Renal pelvis (tissue), 4 donors: ENCODE measurements around the gene EPN3. TPM values are rescaled to one million over a fixed set of nuclear protein-coding genes. Genes with fewer than 3 reads are reported as not detected.

Experiments
- DNase-seq: peaks from one replicate; pipeline ENCODE4 v3.0.0-alpha.2; 2013
- polyA plus RNA-seq, 3 donors: library from polyadenylated mRNA; unstranded; fragments of 120-200 nt; gene quantifications; one replicate each; pipeline ENCODE4 v1.2.1, GENCODE V29; 2013; ENCODE audit not compliant: insufficient read length in 3 of 3

The EPN3 gene
- polyA plus RNA-seq, 3 donors = 15.4 to 16.8 (median 16.2) TPM

DNA sequence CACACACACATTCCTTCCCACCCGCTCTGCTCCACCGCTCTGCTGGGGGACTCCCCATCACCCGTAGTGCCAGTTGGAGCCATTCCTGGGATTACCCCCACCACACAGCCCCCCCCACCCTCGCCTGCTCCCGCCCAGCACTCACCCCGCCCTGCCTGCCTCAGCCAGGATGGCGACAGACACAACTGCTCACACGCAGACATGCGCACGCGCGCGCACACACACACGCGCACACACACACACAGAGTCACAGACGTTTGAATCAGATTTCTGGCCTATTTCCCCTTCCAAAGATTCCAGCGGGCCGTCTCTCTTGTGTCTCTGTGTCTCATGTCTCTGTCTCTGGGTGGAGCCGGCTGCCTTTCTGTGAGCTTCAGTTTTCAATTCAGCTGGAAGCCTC is 32.4 kb downstream of the EPN3 start:
- DNase-seq = no peak

DNA sequence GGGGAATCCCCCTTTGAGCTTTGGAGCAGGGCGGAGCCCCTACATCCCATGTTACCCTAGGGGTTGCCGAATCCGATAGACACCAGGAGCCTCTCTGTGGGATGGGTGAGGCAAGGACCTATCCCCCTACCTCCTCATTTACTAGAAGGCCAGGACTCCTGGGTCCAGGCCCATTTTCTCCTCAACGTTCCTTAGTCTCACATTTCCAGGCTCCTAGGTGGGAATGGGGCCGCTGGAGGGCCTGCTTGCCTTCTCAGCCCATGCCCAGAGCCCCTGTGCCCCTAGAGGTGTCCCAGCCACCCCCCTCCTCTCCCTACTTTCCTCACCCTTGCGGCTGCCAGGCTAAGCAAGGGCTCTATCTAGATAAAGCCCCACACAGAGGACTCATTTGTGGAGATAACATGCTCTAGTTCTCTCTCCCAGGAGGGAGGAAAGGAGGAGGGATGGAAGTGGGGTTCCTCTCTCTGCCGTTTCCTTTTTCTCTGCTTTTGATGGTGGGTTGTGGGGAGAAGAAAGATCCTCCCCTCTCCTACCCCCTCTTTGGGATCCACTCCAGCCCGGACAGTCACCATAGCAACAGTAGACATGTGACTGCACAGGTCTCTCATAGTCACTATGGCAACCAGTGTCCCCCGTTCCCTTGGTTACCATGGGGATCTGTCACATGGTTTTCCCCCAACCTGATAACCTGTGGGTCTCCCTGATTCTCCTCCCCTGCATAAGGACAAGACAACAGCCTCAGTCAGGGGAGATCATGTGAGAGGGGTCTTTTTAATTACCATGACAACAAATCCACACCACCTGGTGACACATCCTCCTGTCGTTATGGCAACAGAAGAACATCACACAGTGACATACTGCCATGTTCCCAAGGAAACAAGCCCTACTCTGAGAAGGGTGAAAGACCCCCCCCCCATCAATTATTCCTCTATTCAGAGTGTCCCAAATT is 33.1 kb downstream of the EPN3 start:
- no peak for DNase-seq

DNA sequence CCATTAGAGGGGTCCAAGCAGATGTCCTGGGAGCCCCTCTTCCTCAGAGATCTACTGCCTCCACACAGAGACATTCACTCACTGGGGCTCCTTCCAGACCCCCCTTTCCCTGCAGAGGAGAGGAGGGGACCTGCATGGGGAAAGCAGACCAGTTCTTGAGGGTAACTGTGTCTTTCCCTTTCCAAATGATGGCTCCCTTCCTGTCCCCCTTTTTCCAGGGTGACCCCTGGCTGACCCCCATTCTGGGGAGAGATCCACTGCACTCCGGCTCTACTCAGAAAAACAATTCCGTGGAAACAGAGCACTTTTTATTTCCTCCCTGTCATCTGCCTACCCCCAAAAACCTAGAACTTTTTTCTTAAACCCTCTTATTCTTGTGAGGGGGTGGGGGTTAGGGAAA is 34.4 kb downstream of the EPN3 start:
- DNase-seq = no peak

DNA sequence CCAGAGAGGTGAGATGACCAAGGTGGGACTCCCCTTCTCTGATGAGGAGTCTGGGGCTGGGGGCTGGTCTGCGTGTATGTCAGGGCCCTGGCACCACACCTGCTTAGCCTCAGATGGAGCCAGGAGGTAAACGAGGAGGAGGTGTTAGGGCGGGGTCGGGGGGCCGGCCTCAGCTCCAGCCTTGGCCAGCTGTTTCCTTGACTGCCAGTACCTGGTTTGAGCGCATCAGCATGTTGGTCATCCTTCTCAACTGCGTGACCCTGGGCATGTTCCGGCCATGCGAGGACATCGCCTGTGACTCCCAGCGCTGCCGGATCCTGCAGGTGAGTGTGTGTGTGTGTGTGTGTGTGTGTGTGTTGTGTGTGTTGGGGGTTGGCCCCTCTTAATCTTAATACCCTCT is 36.1 kb downstream of the EPN3 start:
- no peak for DNase-seq

DNA sequence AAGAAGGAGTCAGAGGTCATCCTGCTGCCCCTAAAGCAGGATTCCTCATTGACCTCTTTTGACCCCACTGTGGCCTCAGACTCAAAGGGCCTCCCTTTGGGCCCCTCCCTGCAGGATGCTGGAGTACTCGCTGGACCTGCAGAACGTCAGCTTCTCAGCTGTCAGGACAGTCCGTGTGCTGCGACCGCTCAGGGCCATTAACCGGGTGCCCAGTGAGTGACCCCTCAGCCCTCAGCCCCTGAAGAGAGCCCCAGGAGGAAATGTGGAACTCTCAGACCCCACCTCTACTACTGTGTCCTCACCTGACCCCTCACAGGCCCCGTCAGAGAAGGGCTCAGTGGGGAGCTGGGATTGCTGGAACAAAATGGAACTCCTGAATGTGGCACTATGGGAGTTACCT is 37.1 kb downstream of the EPN3 start:
- no peak for DNase-seq

DNA sequence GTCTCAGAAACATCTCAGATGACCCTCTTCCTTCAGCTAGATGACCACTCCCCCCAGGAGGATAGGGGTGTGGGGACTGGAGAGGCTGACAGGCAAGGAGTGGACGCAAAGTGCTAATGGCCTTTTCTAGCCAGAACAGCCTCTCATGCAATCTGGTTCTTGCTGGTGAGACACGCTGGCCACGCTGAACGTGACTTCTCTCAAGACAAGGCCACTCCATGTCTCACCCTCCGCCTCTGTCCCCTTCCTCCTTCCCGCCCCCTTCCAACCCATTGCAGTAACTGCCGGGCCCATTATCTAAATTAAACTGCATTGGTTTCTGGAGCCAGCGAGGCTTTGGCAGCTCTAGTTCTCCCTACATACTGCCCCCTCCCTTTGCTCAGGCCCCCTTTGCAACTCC is 37.5 kb downstream of the EPN3 start:
- DNase-seq = no peak

DNA sequence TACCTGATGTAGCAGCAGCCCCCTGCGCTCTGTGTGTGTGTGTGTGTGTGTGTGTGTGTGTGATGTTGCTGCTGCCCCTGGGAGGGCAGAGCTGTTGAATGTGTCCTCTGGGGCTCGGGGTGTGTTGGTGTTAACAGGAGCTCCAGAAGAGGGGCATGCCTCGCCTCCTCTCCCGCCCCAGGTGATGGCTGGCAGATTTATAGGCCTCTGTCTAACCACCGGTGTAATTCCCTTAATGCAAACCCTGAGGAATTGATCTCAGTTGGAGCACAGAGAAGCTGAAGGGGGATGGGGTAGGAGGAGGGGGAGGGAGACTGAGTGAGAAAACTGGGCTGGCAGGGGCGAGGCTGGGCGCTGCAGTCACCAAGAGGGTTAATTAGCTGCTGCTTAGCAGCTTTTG is 38.0 kb downstream of the EPN3 start:
- no peak for DNase-seq

DNA sequence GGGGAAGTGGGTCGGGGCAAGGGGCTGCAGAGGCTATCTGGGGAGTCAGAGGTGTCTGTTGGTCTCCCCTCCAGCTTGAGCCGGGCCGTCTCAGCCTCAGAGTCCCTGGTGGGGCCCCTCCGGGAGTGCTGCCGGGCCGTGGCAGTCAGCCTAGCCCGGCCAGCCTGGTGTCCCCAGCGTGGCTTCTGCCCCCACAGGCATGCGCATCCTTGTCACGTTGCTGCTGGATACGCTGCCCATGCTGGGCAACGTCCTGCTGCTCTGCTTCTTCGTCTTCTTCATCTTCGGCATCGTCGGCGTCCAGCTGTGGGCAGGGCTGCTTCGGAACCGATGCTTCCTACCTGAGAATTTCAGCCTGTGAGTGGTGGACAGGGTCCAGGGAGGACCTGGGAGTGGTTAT is 39.1 kb downstream of the EPN3 start:
- no peak for DNase-seq

DNA sequence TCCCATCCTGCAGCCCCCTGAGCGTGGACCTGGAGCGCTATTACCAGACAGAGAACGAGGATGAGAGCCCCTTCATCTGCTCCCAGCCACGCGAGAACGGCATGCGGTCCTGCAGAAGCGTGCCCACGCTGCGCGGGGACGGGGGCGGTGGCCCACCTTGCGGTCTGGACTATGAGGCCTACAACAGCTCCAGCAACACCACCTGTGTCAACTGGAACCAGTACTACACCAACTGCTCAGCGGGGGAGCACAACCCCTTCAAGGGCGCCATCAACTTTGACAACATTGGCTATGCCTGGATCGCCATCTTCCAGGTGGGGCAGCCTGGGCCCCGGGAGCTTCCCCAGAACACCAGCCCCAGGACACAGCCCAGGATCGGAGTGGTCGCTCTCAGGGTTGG is 40.0 kb downstream of the EPN3 start:
- no peak for DNase-seq

DNA sequence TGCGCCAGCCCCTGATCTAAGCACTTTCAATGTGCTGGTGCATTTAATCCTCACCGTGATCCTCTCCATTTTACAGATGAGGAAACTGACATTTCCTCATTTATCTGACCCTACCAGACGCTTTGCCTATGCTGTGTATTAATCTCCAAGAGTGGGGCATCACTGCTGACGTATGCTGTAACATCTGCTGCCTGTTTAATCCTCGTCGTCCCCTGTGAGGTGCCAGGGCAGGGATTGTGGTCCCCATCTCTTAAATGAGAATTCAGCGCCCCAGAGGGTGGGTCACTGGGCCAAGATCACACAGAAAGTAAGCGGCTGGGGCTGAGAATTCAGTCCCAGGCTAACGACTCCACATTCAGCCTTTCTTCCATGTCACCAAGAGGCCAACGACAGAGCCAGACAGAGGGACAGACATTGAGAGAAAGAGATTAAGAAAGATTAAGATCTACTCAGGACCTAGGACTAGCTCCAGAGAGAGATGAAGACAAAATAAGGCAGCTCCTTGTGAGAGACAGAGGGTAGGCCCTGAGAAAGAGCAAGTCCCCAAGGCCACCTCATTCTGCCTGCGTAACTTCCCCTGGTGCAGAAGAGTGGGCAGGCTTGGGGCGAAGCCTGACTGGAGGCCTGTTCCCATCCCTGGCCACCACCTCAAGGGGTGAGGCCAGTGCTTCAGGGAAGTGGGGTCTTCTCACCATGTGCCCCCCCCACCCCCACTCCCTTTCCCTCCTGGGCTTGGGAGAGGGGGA is 41.5 kb downstream of the EPN3 start:
- no peak for DNase-seq

DNA sequence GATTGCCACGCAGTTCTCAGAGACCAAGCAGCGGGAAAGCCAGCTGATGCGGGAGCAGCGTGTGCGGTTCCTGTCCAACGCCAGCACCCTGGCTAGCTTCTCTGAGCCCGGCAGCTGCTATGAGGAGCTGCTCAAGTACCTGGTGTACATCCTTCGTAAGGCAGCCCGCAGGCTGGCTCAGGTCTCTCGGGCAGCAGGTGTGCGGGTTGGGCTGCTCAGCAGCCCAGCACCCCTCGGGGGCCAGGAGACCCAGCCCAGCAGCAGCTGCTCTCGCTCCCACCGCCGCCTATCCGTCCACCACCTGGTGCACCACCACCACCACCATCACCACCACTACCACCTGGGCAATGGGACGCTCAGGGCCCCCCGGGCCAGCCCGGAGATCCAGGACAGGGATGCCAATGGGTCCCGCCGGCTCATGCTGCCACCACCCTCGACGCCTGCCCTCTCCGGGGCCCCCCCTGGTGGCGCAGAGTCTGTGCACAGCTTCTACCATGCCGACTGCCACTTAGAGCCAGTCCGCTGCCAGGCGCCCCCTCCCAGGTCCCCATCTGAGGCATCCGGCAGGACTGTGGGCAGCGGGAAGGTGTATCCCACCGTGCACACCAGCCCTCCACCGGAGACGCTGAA is 43.2 kb downstream of the EPN3 start:
- DNase-seq = no peak

DNA sequence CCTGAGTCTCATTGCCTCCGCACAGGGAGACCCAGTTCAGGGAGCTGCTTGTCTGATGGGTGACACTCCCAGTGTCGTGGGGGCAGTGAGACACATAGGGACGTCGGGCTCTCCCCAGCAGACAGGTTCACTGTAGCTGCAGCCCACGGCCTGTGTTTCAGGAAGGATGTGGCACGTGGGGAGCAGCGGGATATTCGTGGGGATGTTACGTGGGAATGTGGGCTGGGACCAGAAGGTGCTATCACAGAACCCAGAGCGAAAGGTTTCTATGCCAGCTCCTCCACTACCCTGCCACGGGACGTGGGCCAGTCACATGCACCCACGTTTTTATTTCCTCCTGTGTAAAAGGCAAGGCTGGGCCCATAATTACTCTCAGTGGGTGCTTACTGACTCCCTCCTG is 44.3 kb downstream of the EPN3 start:
- no peak for DNase-seq

DNA sequence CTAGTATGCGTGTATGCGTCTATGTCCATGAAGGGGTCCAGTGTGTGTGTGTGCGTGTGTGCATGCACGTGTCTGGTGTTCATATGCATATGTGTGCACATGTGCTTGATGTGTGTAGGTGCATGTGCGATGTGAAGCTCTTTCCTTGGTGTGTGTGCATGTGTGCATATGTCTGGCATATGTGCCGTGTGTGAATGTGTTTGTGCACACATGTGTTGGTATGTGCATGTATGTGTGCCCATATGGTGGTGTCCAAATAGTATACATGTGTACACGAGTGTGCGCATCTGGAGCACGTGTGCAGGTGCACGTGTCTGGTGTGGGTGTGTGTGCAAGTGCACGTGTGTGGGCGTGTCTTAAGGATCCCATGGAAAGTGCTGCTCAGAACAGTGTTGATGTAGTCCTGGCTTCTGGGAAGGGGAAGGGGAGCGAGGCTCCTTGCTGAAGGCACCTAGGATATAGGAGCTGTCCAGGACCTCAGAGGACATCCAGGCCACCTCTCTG is 45.0 kb downstream of the EPN3 start:
- no peak for DNase-seq

DNA sequence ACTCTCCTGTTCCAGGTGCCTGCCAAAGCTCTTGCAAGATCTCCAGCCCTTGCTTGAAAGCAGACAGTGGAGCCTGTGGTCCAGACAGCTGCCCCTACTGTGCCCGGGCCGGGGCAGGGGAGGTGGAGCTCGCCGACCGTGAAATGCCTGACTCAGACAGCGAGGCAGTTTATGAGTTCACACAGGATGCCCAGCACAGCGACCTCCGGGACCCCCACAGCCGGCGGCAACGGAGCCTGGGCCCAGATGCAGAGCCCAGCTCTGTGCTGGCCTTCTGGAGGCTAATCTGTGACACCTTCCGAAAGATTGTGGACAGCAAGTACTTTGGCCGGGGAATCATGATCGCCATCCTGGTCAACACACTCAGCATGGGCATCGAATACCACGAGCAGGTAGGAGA is 45.6 kb downstream of the EPN3 start:
- DNase-seq = no peak

DNA sequence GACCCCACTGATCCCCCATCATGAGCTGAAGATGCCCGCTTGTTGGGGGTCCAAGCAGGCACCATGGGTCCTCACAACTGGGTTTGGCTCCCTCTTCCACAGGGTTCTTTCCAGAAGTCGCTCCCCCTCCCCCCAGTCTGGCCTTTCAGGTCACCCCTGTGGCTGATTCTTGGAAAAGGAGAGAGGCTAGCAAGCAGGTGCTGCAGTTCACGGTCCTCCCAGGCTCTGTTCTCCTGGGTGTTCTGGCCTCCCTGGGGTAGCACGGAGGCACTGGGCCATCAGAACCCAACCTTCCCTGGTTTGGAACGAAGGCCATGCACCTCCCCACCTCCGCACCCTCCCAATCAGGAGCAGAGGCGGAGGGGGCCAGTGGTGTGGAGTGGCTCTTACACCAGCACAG is 46.9 kb downstream of the EPN3 start:
- DNase-seq = no peak

DNA sequence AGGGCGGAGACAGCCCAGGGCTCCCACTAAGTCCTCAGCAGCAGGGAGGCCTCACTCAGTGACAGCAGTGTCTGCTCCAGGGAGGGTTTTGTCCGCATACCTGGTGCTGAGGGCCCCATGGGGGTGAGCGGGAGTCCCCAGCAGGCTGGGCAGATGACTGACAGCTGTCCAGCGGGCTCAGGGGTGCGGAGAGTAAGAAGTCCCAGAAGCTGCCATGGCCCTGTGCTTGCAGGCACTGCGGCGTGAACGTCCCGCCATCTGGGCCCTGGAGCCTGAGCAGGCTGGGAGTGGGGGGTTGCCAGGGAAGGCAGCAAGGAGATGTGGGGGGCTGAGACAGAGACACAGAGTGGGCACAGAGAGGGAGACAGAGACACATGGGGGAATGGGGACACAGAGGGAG is 48.1 kb downstream of the EPN3 start:
- no peak for DNase-seq

DNA sequence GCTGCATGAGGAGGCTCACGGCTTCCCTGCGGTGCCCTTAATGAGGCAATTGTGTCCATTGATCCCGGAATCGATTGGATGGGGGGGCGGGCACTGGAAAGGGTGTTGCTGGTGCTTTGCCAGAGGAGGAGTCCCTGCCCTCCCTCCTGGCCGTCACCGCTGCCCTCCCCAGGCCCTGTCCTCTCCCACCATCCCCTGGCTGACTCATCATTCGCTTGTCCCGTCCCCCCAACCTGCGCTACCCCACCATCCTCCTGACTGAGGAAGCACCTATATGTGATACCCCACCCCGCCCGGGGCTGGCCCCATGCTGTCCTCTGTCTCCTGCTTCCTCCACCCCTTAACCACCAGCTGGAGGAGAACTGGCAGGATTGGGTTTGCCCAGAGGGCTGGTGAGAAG is 48.8 kb downstream of the EPN3 start:
- DNase-seq = no peak

DNA sequence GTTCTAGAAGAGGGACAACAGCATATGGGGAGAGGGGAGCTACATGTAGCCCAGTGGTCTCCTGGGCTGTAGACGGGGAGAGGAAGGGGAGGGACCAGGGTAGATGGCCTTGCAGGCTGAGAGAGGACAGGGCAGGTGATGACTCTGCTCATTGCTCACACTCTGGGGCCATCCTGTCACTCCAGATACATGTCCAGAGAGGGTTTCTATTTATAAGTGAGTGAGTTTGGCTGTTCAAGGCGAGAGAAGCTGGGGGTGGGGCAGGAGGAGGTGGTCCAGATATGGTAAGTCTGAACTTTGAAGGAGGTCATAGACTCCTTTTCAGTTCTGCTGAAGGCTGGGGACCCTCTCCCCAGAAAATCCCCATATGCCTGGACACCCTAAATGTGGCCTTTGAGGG is 50.2 kb downstream of the EPN3 start:
- no peak for DNase-seq

DNA sequence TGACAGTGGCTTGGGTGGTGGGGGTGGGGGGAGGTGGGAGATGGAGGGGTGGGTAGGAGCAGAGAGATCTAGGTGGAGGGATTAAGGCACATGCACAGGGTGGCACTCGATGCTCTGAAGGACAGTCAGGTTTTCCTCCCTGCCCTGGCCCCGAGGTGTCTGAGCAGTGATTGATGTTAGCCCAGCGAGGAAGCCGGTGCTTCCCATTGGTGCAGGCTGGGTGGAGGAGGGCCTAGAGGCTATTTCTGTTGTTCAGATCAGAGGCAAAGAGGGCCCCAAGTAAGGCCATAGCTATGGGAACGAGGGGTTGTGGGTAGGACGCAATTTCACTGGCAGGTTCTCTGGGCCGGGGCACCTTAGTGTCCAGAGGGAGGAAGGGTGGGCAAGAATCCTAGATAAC is 51.1 kb downstream of the EPN3 start:
- no peak for DNase-seq

DNA sequence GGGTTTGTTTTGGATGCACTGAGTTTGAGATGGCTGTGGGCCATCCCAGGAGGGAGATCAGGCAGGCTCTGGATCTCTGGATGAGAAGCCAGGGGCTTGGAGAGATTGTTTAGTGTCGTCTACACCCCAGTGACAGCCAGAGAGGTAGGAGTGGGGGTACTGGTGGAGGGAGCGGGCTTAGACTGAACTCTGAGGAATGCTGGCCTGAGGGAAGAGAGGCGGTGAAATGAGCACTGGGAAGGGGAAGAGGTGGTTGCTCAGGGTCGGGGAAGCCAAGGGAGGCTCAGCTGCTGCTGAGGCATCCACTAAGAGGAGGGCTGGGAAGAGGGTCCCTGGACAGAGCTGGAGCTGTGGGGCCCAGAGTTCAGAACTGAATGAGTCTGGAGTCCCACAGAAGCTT is 51.6 kb downstream of the EPN3 start:
- no peak for DNase-seq

DNA sequence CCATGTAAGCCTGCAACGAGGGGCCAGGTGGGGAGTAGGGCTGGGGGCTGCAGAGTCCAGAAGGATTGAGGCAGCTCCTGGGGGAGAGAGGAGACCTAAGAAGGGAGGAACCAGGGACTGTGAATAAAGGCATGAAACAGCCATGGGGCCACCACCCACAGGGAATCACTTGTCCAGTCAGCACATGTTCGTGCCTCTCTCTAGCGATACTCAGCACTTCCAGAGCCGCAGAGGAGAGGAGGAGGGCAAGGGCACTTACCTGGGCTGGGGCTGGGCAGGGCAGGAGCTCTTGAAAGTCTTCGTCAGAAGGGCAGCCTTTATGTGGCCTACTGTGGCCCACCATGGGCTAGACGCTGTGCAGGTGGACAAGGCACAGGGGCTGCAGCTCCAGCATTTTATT is 52.2 kb downstream of the EPN3 start:
- no peak for DNase-seq

DNA sequence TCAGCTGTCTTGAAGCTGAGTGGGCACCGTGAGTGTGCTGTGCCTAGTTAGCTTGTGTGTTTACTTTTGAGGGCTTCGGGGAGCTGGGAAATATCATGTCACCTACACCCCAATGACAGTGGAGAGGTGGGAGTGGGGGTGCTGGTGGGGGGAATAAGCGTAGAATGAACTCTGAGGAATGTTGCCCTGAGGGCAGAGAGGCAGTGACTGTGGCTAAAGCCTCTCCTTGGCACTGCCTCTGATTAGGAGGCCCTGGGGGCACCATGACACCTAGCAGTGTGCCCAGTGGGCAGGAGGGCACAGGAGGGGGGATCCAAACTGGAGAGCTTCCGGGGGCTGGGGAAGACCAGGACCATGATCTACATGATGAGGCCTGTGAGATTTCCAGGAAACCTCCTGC is 52.8 kb downstream of the EPN3 start:
- no peak for DNase-seq

DNA sequence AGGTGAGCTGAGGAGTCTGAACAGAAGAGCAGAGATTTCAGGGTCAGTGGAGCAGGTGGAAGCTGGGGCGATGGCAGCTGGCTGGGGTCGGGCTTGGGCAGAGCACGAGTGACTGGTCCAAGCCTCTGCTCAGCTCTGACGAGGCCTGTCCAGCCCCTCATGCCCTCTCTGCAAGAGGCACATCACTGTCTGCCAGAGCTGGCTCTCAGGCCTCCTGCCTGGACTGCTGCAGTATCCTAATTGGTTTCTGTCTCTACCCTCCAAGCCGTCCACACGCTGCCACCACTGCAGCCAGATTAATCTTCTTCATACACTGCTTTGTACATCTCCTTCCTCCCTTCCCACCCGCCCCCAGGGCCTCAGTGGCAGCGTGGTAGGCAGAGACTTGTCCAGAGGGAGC is 53.4 kb downstream of the EPN3 start:
- no peak for DNase-seq
